ENCODE results near the gene CLEC12A.

The CLEC12A gene

DNA sequence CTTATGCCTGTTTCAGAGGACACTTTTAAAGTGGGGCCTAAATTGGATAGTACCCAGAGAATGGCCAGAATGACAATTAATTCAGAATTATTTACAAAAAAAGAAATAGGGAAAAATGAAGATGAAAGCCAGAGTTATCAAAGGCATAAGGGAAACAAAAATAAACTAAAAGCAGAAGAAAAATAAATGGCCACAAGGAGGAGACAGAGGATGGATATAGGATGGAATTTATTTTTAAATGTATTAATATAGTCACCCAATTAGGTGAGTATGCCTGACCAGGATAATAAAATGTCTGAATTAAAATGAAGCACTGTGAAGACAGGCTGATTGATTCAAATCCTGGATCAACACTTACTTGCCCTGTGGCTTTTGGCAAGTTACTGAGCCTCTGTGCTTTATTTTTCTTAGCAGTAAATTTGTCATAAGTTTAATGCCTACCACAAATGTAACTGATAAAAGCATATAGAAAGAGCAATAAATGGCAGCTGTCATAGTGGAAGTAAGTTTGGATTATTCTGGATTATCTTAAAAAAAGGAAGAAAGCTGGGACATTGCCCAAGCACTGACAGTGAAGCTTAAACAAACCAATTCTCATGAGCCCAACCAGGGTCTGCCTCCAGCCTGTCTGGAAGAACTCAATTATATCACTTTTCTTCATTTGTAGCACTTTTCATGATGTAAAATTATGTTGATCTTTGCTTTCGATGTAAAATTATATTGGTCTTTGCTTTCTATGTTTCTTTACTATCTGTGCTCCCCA is 62.8 kb downstream of the CLEC12A start:
- no peak for DNase-seq (ENCODE audit: low read depth)
